Diencephalon (tissue), 1 donor: ENCODE results near the gene TUBB6. TPM values are rescaled to one million over a fixed set of nuclear protein-coding genes. Genes with fewer than 3 reads are reported as not detected.

Source experiments
- small RNA-seq: library from RNA; depleted of rRNA; stranded (forward); fragments of <200 nt; gene quantifications from one replicate; pipeline ENCODE3, GENCODE V24; 2014
- total RNA-seq: library from RNA; depleted of rRNA; stranded (reverse); fragments of >200 nt; gene quantifications from one replicate; pipeline ENCODE4 v1.2.3, GENCODE V29; 2014

Gene TUBB6
- total RNA-seq, result 24.0 TPM

GRCh38 chr18:12307701-12308385 is at the start of gene TUBB6:
TSS of gene TUBB6 (plus strand) at chr18:12308241. CDS start at chr18:12308293, 52 bp downstream.

Small RNA genes within 50 kb of the gene (small RNA-seq; reads per million reads assigned to genes)
- not detected for gene RNU6-170P

Other genes starting within 250 kb of the TUBB6 start
- gene ANKRD62, start 214.4 kb upstream of the TUBB6 start, total RNA-seq, result 0.23 TPM
- gene CIDEA, start 53.9 kb upstream of the TUBB6 start, total RNA-seq, result not detected
- 48.7 TPM for gene AFG3L2, start 69.0 kb downstream of the TUBB6 start, total RNA-seq
- 4.4 TPM for gene PRELID3A, start 99.7 kb downstream of the TUBB6 start, total RNA-seq